HG03571 (cell line): ENCODE results near the gene CD209.

ENCODE experiments used
- ATAC-seq: cut with Tn5 transposase; IDR thresholded peaks from one replicate; pipeline ENCODE4 v1.9.1; 2021; ENCODE audit not compliant: unreplicated experiment

CD209 gene

GRCh38 chr19:7739801-7740681, 7.3 kb downstream of the CD209 start:
- no peak for ATAC-seq

GRCh38 chr19:7739211-7739755, 8.1 kb downstream of the CD209 start:
- no peak for ATAC-seq

DNA sequence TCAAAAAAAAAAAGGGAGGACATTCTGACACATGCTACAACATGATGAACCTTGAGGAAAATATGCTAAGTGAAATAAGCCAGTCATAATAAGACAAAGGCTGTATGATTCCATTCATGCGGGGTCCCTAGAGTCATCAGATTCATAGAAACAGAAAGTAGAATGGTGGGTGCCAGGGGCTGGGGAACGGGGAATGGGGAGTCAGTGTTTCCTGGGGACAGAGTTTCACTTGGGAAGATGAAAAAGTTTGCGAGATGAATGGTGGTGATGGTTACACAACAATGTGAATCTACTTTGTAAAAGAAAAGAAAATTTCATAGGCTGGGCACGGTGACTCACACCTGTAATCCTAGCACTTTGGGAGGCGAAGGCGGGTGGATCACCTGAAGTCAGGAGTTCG, 9.3 kb downstream of the CD209 start:
- ATAC-seq, result no peak

- ATAC-seq, result no peak
Measured at GRCh38 chr19:7737215-7737614, 10.1 kb downstream of the CD209 start.

GRCh38 chr19:7736148-7736547, 11.2 kb downstream of the CD209 start:
- no peak for ATAC-seq

DNA sequence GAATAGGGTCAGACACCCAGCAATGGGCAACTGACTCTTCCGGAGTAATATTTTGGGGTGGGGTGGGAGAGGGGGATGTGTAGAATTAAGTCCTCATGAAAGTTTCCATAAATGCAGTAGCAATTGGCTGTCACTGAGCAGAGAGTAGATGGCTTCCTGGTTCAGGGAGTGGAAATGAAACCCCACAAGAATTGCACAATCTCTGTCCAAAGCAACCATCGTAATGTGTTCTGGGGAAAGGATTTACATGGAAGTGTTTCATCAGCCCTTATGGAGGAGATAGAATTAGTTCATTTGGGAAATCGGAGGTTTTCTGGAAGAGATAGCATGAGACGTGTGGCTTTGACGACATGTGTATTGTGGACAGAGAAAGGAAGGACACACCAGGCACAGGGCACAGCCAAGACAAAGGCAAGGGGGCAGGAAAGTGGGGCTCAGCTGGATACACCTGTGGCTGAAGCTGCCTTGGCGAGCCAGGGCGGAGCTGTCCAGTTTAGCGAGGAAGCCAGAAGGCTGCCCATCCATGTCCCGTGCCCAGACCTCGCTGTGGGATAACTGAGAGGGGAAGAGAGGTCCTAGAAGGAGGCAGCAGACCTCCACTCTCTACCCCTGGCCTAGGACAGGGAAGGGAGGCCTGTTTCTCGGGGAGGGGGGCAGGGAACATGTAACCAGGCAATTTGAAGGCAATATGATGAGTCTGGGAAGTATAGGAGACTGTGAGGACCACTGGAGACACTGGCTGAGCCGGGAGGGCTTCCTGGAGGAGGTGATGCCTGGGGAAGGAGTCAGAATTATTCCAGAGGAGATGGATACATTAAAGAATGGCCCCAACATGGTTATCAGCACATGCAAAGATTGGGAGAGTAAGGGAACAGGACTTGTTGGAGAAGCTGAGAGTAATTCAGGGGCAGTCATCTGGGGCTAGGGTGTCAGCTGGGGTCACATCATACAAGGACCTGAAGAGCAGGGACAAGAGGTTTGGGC, 12.8 kb downstream of the CD209 start:
- no peak for ATAC-seq

- ATAC-seq, result no peak
Measured at GRCh38 chr19:7733376-7733775, 14.0 kb downstream of the CD209 start.

GRCh38 chr19:7732045-7732444, 15.3 kb downstream of the CD209 start, which contains the start of gene CLEC4G:
CLEC4G (minus strand) TSS chr19:7732110; CDS start chr19:7732102, 8 bp downstream.
- no peak for ATAC-seq

GRCh38 chr19:7731615-7732014, 15.7 kb downstream of the CD209 start:
- ATAC-seq, result no peak

DNA sequence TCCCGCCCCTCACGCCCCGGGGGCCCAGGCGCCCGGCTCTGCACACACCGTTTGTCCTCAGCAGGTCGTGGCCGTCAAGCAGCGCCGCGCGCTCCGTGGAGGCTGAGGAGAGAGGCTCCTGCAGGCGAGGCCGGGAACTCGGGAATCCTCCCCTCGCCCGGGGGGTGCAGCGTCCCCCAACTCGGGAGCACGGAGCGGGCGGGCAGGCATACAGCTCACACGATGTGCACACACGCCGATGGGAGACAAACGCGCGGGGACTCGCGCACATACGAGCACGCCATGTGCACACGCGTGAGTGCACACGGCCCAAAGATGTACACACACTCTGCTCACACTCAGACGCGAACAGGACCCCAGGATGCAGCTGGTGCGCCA, 16.1 kb downstream of the CD209 start:
- ATAC-seq, result no peak

DNA sequence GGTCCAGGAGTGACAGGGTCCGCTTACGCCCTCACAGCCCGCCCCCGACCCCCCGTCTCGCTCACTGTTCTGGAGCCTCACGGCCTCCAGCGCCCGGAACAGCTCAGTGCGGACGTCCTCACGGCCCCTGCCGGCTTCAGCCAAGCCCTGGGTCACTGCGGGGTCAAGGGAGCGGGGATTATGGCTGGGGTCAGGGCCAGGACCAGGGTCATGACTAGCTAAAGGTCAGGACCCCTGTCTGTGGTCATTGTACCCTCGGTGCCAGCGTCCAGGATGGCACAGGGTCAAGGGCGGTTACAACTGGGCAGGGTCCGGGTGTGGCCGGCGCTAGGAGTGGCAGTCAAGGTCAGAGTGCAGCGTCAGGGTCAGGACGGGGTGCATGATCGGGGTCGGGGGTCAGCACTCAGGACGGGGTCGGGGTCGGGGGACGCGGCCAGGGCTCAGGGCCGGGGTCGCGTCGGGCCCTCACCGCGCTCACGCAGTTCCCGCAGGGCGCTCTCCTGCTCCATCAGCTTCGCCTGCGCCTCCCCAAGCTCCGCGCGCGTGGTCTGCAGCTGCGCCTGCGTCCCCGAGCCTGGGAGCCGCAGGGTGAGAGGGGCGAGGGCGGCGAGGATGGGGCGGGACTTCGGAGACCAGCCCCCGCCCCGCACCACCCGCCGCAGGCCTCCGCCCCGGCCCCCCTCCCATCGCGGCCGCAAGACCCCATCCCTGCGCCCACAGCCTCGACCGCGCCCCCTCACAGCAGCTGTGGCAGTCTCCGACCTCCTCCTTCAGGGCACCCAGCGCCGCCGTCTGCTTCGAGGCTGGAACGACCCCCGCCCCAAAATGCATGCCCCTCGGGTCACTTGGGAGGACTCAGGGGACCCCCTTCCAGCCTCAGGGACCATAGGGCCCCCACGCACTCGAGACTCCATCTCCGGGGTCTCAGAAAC, 16.8 kb downstream of the CD209 start:
- ATAC-seq, result no peak

DNA sequence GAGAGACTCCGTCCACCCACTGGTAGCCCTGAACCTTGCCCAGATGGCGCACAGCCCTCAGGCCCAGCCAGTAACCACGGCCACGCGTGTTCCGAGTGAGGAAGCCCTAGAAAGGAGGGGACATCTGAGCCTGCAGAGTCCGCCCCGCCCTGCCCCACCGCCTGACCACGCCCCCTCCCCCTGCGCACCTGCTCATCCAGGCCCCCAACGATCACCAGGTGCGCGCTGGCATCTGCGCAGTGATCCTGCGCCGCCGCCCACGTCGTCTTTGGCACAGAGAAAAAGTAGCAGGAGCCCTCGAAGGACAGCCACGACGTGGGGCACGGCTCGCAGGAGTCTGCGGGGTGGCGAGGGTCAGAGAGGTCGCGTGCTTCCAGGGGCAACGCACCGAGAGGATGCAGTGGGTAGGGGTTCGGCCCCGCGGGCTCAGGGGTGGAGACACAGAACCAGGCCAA, 17.5 kb downstream of the CD209 start:
- no peak for ATAC-seq

DNA sequence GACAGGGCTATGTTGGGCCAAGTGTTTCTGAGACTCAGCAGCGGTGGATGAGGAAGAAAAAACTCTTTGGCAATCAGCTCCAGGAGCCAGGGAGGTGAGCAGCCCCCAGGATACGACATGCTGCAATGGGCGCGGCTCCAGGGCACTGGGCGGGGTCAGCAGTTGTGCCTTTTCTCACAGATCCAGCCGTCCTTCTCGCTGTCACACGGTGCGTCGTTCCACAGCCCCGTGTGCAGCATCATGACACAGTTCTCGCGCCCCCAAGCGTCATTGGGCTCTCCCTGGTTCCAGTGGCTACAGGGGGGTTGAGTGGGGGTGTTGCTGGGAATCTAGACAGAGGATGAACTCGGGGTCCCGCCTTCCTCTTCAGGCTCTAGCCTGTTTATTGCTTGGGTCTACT, 18.1 kb downstream of the CD209 start:
- ATAC-seq, result no peak

GRCh38 chr19:7725791-7726190, 21.5 kb downstream of the CD209 start:
- ATAC-seq, result no peak

DNA sequence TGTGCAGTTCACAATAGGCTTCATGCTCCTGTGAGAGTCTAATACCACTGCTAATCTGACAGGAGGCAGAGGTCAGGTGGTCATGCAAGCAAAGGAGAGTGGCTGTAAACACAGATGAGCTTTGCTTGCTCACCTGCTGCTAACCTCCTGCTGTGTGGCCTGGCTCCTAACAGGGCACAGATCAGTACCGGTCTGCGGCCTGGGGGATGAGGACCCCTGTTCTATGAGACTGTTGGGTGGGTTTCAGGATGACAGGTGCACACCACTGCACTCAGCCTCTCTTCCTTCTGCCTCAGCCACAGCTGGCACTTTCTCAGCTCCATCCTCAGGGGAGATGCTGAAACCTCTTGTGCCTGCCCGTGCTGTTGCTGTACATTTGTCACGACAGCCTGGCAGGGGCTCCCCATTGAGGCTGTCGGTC, 25.1 kb downstream of the CD209 start:
- ATAC-seq, result peak; percentile 65

- no peak for ATAC-seq
Measured at GRCh38 chr19:7720351-7720750, 27.0 kb downstream of the CD209 start.

- no peak for ATAC-seq
Measured at GRCh38 chr19:7718668-7719067, 28.7 kb downstream of the CD209 start.

DNA sequence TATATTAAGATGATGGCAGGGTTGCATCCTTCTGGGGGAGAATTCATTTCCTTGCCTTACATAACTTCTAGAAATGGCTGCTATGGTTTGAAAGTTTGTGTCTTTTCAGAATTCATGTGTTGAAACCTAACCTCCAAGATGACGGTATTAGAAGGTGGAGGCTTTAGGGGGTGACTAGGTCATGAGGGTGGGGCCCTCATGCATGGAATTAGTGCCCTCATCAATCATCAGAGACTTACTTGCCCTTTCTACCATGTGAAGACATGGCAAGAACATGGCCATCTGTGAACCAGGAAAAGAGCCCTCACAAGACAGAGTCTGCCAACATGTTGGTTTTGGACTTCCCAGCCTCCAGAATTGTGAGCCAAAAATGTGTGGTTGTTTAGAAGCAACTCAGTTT, 30.6 kb downstream of the CD209 start:
- ATAC-seq, result no peak

GRCh38 chr19:7715671-7716070, 31.7 kb downstream of the CD209 start:
- no peak for ATAC-seq

DNA sequence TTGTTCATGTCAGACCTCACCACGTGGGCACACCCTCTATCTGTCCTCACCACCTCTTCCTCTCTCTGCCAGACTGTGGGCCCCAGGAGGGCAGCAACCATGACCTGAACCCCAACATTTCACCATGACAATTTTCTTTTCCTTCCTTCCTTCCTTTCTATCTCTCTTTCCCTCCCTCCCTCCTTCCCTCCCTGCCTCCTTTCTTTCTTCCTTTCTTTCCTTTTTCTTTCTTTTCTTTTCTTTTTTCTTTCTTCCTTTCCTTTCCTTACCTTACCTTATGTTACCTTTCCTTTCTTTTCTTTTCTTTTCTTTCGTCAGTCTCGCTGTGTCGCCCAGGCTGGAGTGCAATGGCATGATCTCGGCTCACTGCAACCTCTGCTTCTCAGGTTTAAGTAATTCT, 36.7 kb downstream of the CD209 start:
- ATAC-seq, result no peak
